T-cell (primary cell): Measurements from ENCODE around the gene KIF19. TPM values are rescaled to one million over a fixed set of nuclear protein-coding genes. Genes with fewer than 3 reads are reported as not detected.

ENCODE experiments used
- ATAC-seq, 4 experiments: fragments of 200-7000 bp in 3 of 4; fragments of 150-1000 bp in 1 of 4; cut with Tn5 transposase; replicated peaks in 1 of 4; 1 replicate in 3 of 4; 2 replicates in 1 of 4; pipeline ENCODE4 v1.10.0; 2021; ENCODE audit warnings: moderate library complexity in 3 of 4, mild to moderate bottlenecking in 2 of 4, moderate number of reproducible peaks in 1 of 4
- CTCF ChIA-PET, 2 donors: fragments of 300-600 bp; sonication (Branson Sonifier 250); formaldehyde crosslinking; loops; one replicate each; lab custom pipeline; 2022; ENCODE audit warnings: antibody characterized with exemption in 2 of 2; lab: Charles Lee
- POLR2A ChIA-PET, 2 donors: fragments of 300-600 bp; sonication (Branson Sonifier 250); formaldehyde crosslinking; loops; one replicate each; lab custom pipeline; 2022; ENCODE audit warnings: antibody characterized with exemption in 2 of 2; lab: Charles Lee
- DNase-seq, 35 experiments: peaks; one replicate each; pipeline versions ENCODE4 v3.0.0 to v3.0.0-alpha.2; 2013 to 2023
- H3K27ac ChIP-seq: one replicate; pipeline ENCODE4 v1.5.1; 2013; ENCODE audit warnings: low read length
- H3K27me3 ChIP-seq, 2 experiments: replicated peaks in 1 of 2; 1 replicate in 1 of 2; 2 replicates in 1 of 2; pipeline versions ENCODE4 v1.6.1 to v1.7.0; 2013; ENCODE audit warnings: low read length in 1 of 2, mixed read lengths in 1 of 2; ENCODE audit not compliant: control insufficient read depth in 2 of 2, insufficient read depth in 2 of 2; ENCODE audit errors: extremely low read depth in 1 of 2
- H3K36me3 ChIP-seq, 2 donors: 1 replicate in 1 of 2; 2 replicates in 1 of 2; pipeline versions ENCODE4 v1.6.1 to v1.7.0; 2013; ENCODE audit warnings: low read length in 1 of 2; ENCODE audit not compliant: control insufficient read depth in 2 of 2, insufficient read depth in 1 of 2; ENCODE audit errors: extremely low read depth in 1 of 2
- H3K4me1 ChIP-seq, 2 experiments: 1 replicate in 1 of 2; 2 replicates in 1 of 2; pipeline versions ENCODE4 v1.6.1 to v1.7.0; 2013; ENCODE audit warnings: low read length in 2 of 2, mixed read lengths in 1 of 2; ENCODE audit not compliant: insufficient read depth in 2 of 2, control insufficient read depth in 1 of 2; ENCODE audit errors: extremely low read depth in 1 of 2
- H3K4me3 ChIP-seq, 2 donors: 1 replicate in 1 of 2; 2 replicates in 1 of 2; pipeline versions ENCODE4 v1.5.1 to v1.7.0; 2013; ENCODE audit warnings: mild to moderate bottlenecking in 2 of 2, low read length in 1 of 2, moderate library complexity in 1 of 2; ENCODE audit not compliant: control insufficient read depth in 1 of 2; ENCODE audit errors: extremely low read depth in 1 of 2
- H3K9me3 ChIP-seq: 2 replicates; pipeline ENCODE4 v1.7.0; 2013
- H3K27ac Mint-ChIP-seq, 2 donors: one replicate each; pipeline ENCODE4 v1.8.0; 2020 to 2021; ENCODE audit warnings: mild to moderate bottlenecking in 2 of 2, mixed read lengths in 2 of 2
- H3K27me3 Mint-ChIP-seq, 2 donors: one replicate each; pipeline ENCODE4 v1.8.0; 2021 to 2022; ENCODE audit warnings: mixed read lengths in 2 of 2
- H3K36me3 Mint-ChIP-seq: one replicate; pipeline ENCODE4 v1.8.0; 2021; ENCODE audit warnings: mixed read lengths
- H3K4me1 Mint-ChIP-seq, 3 donors: one replicate each; pipeline ENCODE4 v1.8.0; 2020 to 2022; ENCODE audit warnings: mixed read lengths in 3 of 3, mild to moderate bottlenecking in 1 of 3
- H3K4me3 Mint-ChIP-seq, 3 donors: one replicate each; pipeline ENCODE4 v1.8.0; 2020 to 2022; ENCODE audit warnings: mild to moderate bottlenecking in 3 of 3, mixed read lengths in 3 of 3, moderate library complexity in 3 of 3
- H3K9me3 Mint-ChIP-seq, 3 donors: one replicate each; pipeline ENCODE4 v1.8.0; 2020 to 2022; ENCODE audit warnings: mixed read lengths in 3 of 3
- WGBS: methylation state at CpG from one replicate; pipeline ENCODE4 v1.1.5; 2013; ENCODE audit warnings: missing lambda C conversion rate; ENCODE audit not compliant: insufficient coverage; 5-methylcytosine and 5-hydroxymethylcytosine counted together
- total RNA-seq, 35 experiments: library from RNA in 6 of 35; stranded (reverse) in 6 of 35; fragments of 120-200 nt in 1 of 35; gene quantifications; one replicate each; pipeline versions ENCODE4 v1.2.1 to v1.2.4 and lab custom pipeline; 2013 to 2026

KIF19 gene
- total RNA-seq, 5 donors from 2014 or later (not counting 1 experiment from before 2014, with no cell fraction given) = 0.20 to 2.0 (median 0.53) TPM

DNA sequence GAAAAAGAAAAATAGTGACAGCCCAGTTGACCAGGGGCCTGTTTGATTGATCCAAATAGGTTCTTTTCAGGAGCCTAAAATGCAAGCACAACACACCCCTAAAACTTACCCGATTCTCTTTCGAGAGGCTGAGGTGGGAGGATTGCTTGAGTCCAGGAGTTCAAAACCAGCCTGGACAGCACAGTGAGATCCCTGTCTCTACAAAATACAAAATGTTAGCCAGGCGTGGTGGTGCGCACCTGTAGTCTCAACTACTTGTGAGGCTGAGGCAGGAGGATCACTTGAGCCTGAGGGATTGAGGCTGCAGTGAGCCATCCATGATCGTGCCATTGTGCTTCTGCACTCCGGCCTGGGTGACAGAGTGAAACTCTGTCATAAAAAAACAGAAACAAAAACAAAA, 1.5 kb upstream of the KIF19 start:
- DNase-seq (no peak), ATAC-seq (no peak)
- Histone ChIP-seq H3K36me3 (no peaks in the 10 kb centered on the region), H3K27ac (no peak overlapping the region), H3K4me1 (peaks cover 7 to 39% of the 10 kb centered on the region in 2 experiments), H3K4me3 (no peak overlapping the region), H3K9me3 (no peaks in the 10 kb centered on the region), H3K27me3 (peaks cover 2 to 44% of the 10 kb centered on the region in 2 experiments)
- H3K9me3 Mint-ChIP-seq = no peaks in the 10 kb centered on the region
- WGBS = 100% methylated on average over 4 of the region's 6 CpGs
- H3K27me3 Mint-ChIP-seq = peaks cover 11 to 20% of the 10 kb centered on the region in 2 donors
- H3K27ac Mint-ChIP-seq = no peak overlapping the region
- POLR2A ChIA-PET = no interaction called here
- peaks cover 3% of the 10 kb centered on the region for H3K36me3 Mint-ChIP-seq
- CTCF ChIA-PET = no interaction called here
- peak overlapping the region in 1 of 3 donors; percentile 56 for H3K4me3 Mint-ChIP-seq
- H3K4me1 Mint-ChIP-seq = peaks cover 18 to 29% (median 21%) of the 10 kb centered on the region in 3 donors

DNA sequence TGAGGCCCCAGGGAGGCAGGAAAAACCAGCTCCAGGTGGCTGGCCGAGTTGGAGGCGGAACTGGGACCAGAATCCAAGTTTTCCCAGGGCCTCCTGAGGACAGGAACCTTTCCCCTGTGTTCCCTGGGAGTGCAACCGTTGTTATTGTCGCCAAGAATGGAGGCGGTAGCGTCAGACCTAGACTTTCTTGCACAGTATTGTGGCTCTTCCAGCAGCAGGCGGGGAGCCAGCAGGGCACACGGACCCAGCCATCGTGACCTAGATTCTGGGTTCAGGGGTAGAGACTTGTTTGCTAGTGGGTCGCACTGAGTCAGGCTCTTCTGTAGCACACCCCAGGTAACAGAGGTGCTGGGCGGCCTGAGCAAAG, 667 bp upstream of the KIF19 start:
- Mint-ChIP-seq H3K27me3 (peaks cover 11 to 20% of the 10 kb centered on the region in 2 donors), H3K36me3 (peaks cover 3% of the 10 kb centered on the region), H3K27ac (no peak overlapping the region), H3K4me3 (peak overlapping the region; percentile 51 to 68 (median 62)), H3K9me3 (no peaks in the 10 kb centered on the region), H3K4me1 (peaks cover 22 to 32% (median 24%) of the 10 kb centered on the region in 3 donors)
- ATAC-seq (peak; percentile 26 to 47 (median 38)), DNase-seq (peak in 2 of 35 experiments; percentile 3 to 18)
- WGBS = 49% methylated on average over 9 of the region's 11 CpGs
- POLR2A ChIA-PET = no interaction called here
- Histone ChIP-seq H3K4me1 (peaks cover 7 to 45% of the 10 kb centered on the region in 2 experiments), H3K27me3 (peaks cover 2 to 51% of the 10 kb centered on the region in 2 experiments), H3K36me3 (no peaks in the 10 kb centered on the region), H3K9me3 (no peaks in the 10 kb centered on the region), H3K4me3 (peak overlapping the region in 1 of 2 donors; percentile 18), H3K27ac (no peak overlapping the region)
- CTCF ChIA-PET = no interaction called here

DNA sequence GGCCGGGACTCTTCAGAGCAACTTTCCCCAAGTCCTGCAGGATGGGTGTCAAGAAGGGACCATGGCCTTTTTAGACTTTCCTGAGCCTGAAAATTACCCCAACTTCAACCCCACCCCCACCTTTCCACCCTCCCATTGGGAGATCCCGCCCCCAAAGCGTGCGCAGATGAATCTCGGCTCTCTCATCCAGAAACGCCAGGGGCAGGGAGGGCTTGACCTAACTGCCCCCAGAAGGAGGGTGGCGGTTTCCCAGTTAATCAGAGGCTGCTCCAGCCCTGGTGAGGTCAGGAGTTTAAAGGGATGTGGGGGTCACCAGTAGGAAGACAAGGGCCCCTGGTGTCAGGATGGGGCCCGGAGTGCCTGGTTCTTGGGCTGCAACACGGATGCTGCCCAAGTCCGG, 480 bp downstream of the KIF19 start:
- peaks cover 22 to 34% (median 24%) of the 10 kb centered on the region in 3 donors for H3K4me1 Mint-ChIP-seq
- Histone ChIP-seq H3K36me3 (no peaks in the 10 kb centered on the region), H3K4me3 (peak overlapping the region; percentile 37 to 59), H3K9me3 (no peaks in the 10 kb centered on the region), H3K27me3 (peaks cover 2 to 51% of the 10 kb centered on the region in 2 experiments), H3K4me1 (peaks cover 7 to 45% of the 10 kb centered on the region in 2 experiments), H3K27ac (no peak overlapping the region)
- peak overlapping the region; percentile 25 to 28 for H3K27ac Mint-ChIP-seq
- ChIA-PET POLR2A (no interaction called here), CTCF (no interaction called here)
- H3K27me3 Mint-ChIP-seq = peaks cover 11 to 20% of the 10 kb centered on the region in 2 donors
- DNase-seq (no peak), ATAC-seq (no peak)
- no peaks in the 10 kb centered on the region for H3K9me3 Mint-ChIP-seq
- H3K36me3 Mint-ChIP-seq = peaks cover 3% of the 10 kb centered on the region
- 66% methylated on average over 5 of the region's 10 CpGs for WGBS
- peak overlapping the region; percentile 36 to 47 (median 47) for H3K4me3 Mint-ChIP-seq

DNA sequence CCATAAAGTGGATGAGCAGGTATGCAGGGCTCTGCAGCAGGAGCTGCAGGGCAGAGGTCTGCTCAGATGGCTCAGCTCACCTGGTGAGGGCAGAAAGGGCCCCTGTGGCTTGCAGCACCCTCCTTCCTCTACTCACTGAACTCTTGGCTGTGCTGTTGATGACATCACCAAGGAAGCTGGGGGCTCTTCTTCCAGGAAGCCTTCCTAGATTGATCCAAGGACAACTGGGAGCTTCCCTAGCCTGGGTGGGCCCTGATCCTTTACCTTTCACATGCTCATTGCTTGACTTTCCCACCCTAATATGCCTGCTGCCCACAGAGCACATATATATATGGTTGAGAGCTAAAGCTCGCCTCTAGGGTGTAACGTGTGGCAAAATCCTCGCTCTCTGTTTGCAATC, 2.5 kb downstream of the KIF19 start:
- Mint-ChIP-seq H3K4me3 (no peak overlapping the region), H3K27me3 (peaks cover 8 to 11% of the 10 kb centered on the region in 2 donors), H3K27ac (peak overlapping the region in 1 of 2 donors; percentile 20), H3K36me3 (peaks cover 3% of the 10 kb centered on the region), H3K9me3 (no peaks in the 10 kb centered on the region), H3K4me1 (peaks cover 22 to 34% (median 24%) of the 10 kb centered on the region in 3 donors)
- no peaks in the 10 kb centered on the region for H3K9me3 ChIP-seq
- WGBS = 100% methylated on average over 2 of the region's 3 CpGs
- no peak for ATAC-seq
- no peak overlapping the region for H3K4me3 ChIP-seq
- H3K4me1 ChIP-seq = peaks cover 7 to 45% of the 10 kb centered on the region in 2 experiments
- H3K27me3 ChIP-seq = peaks cover 2 to 45% of the 10 kb centered on the region in 2 experiments
- no peaks in the 10 kb centered on the region for H3K36me3 ChIP-seq
- no peak for DNase-seq
- ChIA-PET CTCF (interaction anchor here in 1 of 2 donors (1.1 kb wide), 1 partner anchor 12 kb away, joined by 3 read pairs; no protein-coding TSS in a partner anchor), POLR2A (no interaction called here)
- no peak overlapping the region for H3K27ac ChIP-seq

DNA sequence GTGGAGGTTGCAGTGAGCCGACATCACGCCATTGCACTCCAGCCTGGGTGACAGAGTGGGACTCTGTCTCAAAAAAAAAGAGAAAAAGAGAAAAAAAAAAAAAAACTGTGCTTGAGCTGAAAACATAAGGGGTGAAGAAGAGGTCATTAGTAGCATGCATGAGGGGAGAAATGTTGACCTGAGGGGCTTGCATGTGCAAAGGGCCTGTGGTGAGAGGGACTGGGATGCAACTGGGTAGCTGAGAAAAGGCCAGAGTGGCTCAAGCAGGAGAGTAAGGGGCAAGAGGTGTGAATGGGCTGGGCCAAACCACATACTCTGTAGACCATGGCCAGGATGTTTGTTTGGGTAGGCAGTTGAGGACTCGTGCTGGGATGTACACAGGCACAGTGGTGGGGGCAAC, 3.4 kb downstream of the KIF19 start:
- peak overlapping the region; percentile 20 to 71 for H3K27ac Mint-ChIP-seq
- Histone ChIP-seq H3K36me3 (no peaks in the 10 kb centered on the region), H3K4me3 (no peak overlapping the region), H3K4me1 (peaks cover 7 to 45% of the 10 kb centered on the region in 2 experiments), H3K27ac (no peak overlapping the region), H3K9me3 (no peaks in the 10 kb centered on the region), H3K27me3 (peaks cover 2 to 45% of the 10 kb centered on the region in 2 experiments)
- DNase-seq (no peak), ATAC-seq (no peak)
- H3K9me3 Mint-ChIP-seq = no peaks in the 10 kb centered on the region
- 27% methylated on average over 3 of the region's 3 CpGs for WGBS
- H3K36me3 Mint-ChIP-seq = peaks cover 3% of the 10 kb centered on the region
- peaks cover 4 to 8% of the 10 kb centered on the region in 2 donors for H3K27me3 Mint-ChIP-seq
- CTCF ChIA-PET = interaction anchor here in 1 of 2 donors (0.7 kb wide), 1 partner anchor 60 kb away, joined by 3 read pairs; no protein-coding TSS in a partner anchor
- peaks cover 22 to 32% (median 24%) of the 10 kb centered on the region in 3 donors for H3K4me1 Mint-ChIP-seq
- no peak overlapping the region for H3K4me3 Mint-ChIP-seq
- POLR2A ChIA-PET = no interaction called here

DNA sequence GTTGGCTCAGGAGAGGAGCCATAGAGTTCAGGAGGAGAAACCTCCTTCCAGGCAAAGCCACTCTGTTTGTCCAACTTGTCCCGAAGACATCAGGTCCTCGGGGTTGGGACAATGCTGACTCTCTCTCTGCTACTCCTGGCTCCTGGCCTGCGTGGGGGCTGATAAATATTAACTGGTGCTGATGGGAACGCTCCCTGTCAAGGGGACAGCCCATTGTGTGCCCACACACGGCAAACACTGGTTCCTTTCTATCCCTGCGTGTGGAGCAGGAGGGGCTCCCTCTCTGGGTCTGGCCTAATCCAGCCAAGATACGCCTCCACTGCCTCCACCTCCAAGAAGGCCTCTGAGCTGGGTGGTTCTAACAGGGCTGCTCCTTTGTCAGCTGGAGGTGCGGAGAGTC, 4.4 kb downstream of the KIF19 start:
- H3K27ac Mint-ChIP-seq = no peak overlapping the region
- Histone ChIP-seq H3K9me3 (no peaks in the 10 kb centered on the region), H3K4me3 (no peak overlapping the region), H3K27me3 (peaks cover 2 to 37% of the 10 kb centered on the region in 2 experiments), H3K4me1 (peaks cover 7 to 42% of the 10 kb centered on the region in 2 experiments), H3K27ac (no peak overlapping the region), H3K36me3 (no peaks in the 10 kb centered on the region)
- ATAC-seq (no peak), DNase-seq (no peak)
- no peaks in the 10 kb centered on the region for H3K9me3 Mint-ChIP-seq
- no peak overlapping the region for H3K4me3 Mint-ChIP-seq
- peaks cover 3% of the 10 kb centered on the region for H3K36me3 Mint-ChIP-seq
- H3K4me1 Mint-ChIP-seq = peaks cover 20 to 28% (median 22%) of the 10 kb centered on the region in 3 donors
- ChIA-PET POLR2A (no interaction called here), CTCF (no interaction called here)
- peaks cover 3 to 8% of the 10 kb centered on the region in 2 donors for H3K27me3 Mint-ChIP-seq
- 88% methylated on average over 8 of the region's 8 CpGs for WGBS
